RCC 7860 (cell line): ENCODE data around the gene DDAH2.

Experiments
- DNase-seq: peaks from one replicate; pipeline ENCODE4 v3.0.0-alpha.2; 2015; ENCODE audit warnings: low spot score
- FAIRE-seq: peaks from 2 replicates; lab custom pipeline; 2012; peaks lifted over from hg19 to GRCh38; lab: Jason Lieb, UNC

Gene DDAH2

GRCh38 chr6:31734247-31734820, 5.2 kb upstream of the DDAH2 start:
- FAIRE-seq (no peak), DNase-seq (no peak)

- no peak for FAIRE-seq
- DNase-seq, result no peak
Observed at GRCh38 chr6:31733734-31734133, 4.6 kb upstream of the DDAH2 start.

- no peak for DNase-seq
- no peak for FAIRE-seq
Observed at GRCh38 chr6:31732029-31732428, 2.9 kb upstream of the DDAH2 start.

GRCh38 chr6:31730631-31731086, 1.6 kb upstream of the DDAH2 start:
- no peak for FAIRE-seq
- DNase-seq, result no peak

GRCh38 chr6:31729979-31730630, 1.0 kb upstream of the DDAH2 start:
- FAIRE-seq (no peak), DNase-seq (peak; percentile 55)

- no peak for FAIRE-seq
- DNase-seq, result peak; percentile 53
Observed at GRCh38 chr6:31729515-31729978, 448 bp upstream of the DDAH2 start.

- FAIRE-seq, result no peak
- DNase-seq, result no peak
Observed at GRCh38 chr6:31727717-31728671, 1.1 kb downstream of the DDAH2 start.

GRCh38 chr6:31727034-31727716, 1.9 kb downstream of the DDAH2 start:
- DNase-seq, result no peak
- no peak for FAIRE-seq

- DNase-seq, result no peak
- no peak for FAIRE-seq
Observed at GRCh38 chr6:31725502-31726350, 3.4 kb downstream of the DDAH2 start.

GRCh38 chr6:31723980-31724691, 5.0 kb downstream of the DDAH2 start:
- FAIRE-seq (no peak), DNase-seq (no peak)

- FAIRE-seq, result no peak
Observed at GRCh38 chr6:31723245-31723979, 5.7 kb downstream of the DDAH2 start, which contains the start of gene MPIG6B. MPIG6B (plus strand) TSS chr6:31723373; CDS start chr6:31723384, 11 bp downstream.

GRCh38 chr6:31722173-31722572, 6.9 kb downstream of the DDAH2 start:
- DNase-seq, result no peak
- FAIRE-seq, result no peak

More at GRCh38 chr6:31723245-31723979, 5.7 kb downstream of the DDAH2 start, which contains the start of gene MPIG6B:
- DNase-seq, result no peak

GRCh38 chr6:31721351-31722020, 7.6 kb downstream of the DDAH2 start, which contains the start of gene LY6G6C:
LY6G6C (minus strand) TSS chr6:31721746; CDS start chr6:31721679, 67 bp downstream.
- FAIRE-seq, result no peak
- no peak for DNase-seq

GRCh38 chr6:31720196-31720770, 8.8 kb downstream of the DDAH2 start:
- DNase-seq, result no peak
- no peak for FAIRE-seq

- FAIRE-seq (no peak), DNase-seq (no peak)
Observed at GRCh38 chr6:31719001-31719400, 10.1 kb downstream of the DDAH2 start.

GRCh38 chr6:31718265-31718664, 10.8 kb downstream of the DDAH2 start:
- DNase-seq, result no peak
- FAIRE-seq, result no peak

- no peak for FAIRE-seq
- DNase-seq, result no peak
Observed at GRCh38 chr6:31717499-31718222, 11.4 kb downstream of the DDAH2 start.
